ENCODE results near the gene LYSMD4.

Gene LYSMD4

DNA sequence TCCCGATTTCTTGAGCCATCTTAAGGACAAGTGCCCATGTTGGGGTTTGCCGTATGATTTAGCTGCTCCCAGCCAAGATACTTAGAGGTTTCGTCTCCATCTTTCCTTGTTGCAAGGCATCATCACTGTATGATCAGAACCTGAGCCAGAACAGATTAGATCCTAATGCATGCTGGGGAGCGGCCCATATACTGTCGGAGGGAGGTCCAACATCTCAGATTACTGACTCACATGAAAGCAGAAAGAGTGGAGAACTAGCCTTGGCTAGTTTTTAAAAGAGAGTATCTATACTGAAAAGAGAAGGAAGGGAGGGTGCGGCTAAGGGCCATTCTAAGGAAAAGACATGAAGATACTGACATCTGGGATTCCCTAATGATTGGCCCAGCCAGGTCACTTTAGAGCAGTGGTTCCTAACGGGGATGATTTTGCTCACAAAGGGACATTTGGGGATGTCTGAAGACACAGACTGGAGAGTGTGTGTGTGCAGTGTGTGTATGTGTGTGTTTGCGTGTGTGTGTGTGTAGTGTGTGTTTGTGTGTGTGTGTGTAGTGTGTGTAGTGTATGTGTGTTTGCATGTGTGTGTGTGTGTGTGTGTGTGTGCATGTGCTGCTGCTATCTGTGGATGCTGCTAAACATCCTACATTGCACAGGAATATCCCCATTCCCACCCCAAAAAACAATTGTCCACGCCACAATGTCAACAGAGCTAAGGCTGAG is 12.3 kb upstream of the LYSMD4 start:
- peaks cover 6% of the 10 kb centered on the region for H3K4me1 ChIP-seq (ENCODE audit: insufficient read depth, low read length, severe bottlenecking)
- no peak overlapping the region for H3K27ac ChIP-seq (ENCODE audit: low read depth, low read length, poor library complexity, severe bottlenecking)
- H3K4me3 ChIP-seq (ENCODE audit: low read depth, low read length, poor library complexity, severe bottlenecking) = no peak overlapping the region
- no peaks in the 10 kb centered on the region for H3F3A ChIP-seq (ENCODE audit: insufficient read depth, low read length)
- no peaks in the 10 kb centered on the region for H3K9me2 ChIP-seq (ENCODE audit: low read depth, low read length)
- no peaks in the 10 kb centered on the region for H4K20me1 ChIP-seq (ENCODE audit: insufficient read depth, low read length)
- H3K79me2 ChIP-seq (ENCODE audit: insufficient read depth, low read length) = no peaks in the 10 kb centered on the region
- H3K36me3 ChIP-seq (ENCODE audit: insufficient read depth, low read length) = no peaks in the 10 kb centered on the region
- no peak overlapping the region for H3K9ac ChIP-seq (ENCODE audit: low read length)
- no peaks in the 10 kb centered on the region for H3K9me3 ChIP-seq (ENCODE audit: low read length)
- no peaks in the 10 kb centered on the region for H3K27me3 ChIP-seq (ENCODE audit: insufficient read depth, low read length)
- TF ChIP-seq, protein P1, sequence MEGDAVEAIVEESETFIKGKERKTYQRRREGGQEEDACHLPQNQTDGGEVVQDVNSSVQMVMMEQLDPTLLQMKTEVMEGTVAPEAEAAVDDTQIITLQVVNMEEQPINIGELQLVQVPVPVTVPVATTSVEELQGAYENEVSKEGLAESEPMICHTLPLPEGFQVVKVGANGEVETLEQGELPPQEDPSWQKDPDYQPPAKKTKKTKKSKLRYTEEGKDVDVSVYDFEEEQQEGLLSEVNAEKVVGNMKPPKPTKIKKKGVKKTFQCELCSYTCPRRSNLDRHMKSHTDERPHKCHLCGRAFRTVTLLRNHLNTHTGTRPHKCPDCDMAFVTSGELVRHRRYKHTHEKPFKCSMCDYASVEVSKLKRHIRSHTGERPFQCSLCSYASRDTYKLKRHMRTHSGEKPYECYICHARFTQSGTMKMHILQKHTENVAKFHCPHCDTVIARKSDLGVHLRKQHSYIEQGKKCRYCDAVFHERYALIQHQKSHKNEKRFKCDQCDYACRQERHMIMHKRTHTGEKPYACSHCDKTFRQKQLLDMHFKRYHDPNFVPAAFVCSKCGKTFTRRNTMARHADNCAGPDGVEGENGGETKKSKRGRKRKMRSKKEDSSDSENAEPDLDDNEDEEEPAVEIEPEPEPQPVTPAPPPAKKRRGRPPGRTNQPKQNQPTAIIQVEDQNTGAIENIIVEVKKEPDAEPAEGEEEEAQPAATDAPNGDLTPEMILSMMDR (IDR thresholded peaks at IDR 0.05; ENCODE audit: low read length) = no peak
- no peak for TF ChIP-seq EZH2 (IDR thresholded peaks at IDR 0.05; ENCODE audit: borderline replicate concordance, low read length)
- no peak overlapping the region for H3K4me2 ChIP-seq (ENCODE audit: low read length)
- no peak overlapping the region for H2AFZ ChIP-seq (ENCODE audit: low read length)

DNA sequence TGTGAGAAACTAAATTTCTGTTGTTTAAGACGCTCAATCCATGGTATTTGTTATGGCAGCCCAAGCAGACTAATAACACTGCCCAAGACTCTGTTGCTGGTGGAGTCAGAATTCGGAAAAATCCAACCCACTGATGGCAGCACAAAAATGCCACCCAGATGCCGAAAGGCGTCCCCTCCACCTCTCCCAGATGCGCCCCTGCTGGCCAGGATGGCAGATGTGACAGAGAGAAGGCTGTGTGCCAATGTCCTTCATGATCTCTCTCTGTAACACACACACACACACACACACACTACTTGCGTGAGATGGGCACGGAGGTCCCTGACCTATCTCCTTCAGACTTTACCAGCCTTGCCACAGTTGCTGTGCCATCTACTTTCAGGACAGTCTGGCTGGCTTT is 10.9 kb upstream of the LYSMD4 start:
- H3K9ac ChIP-seq (ENCODE audit: low read length) = no peak overlapping the region
- no peaks in the 10 kb centered on the region for H3K36me3 ChIP-seq (ENCODE audit: insufficient read depth, low read length)
- no peaks in the 10 kb centered on the region for H4K20me1 ChIP-seq (ENCODE audit: insufficient read depth, low read length)
- H3K9me3 ChIP-seq (ENCODE audit: low read length) = no peaks in the 10 kb centered on the region
- no peaks in the 10 kb centered on the region for H3F3A ChIP-seq (ENCODE audit: insufficient read depth, low read length)
- H3K9me2 ChIP-seq (ENCODE audit: low read depth, low read length) = no peaks in the 10 kb centered on the region
- H3K4me1 ChIP-seq (ENCODE audit: insufficient read depth, low read length, severe bottlenecking) = peaks cover 6% of the 10 kb centered on the region
- H3K27ac ChIP-seq (ENCODE audit: low read depth, low read length, poor library complexity, severe bottlenecking) = no peak overlapping the region
- TF ChIP-seq EZH2 (IDR thresholded peaks at IDR 0.05; ENCODE audit: borderline replicate concordance, low read length) = no peak
- TF ChIP-seq, protein P1 (IDR thresholded peaks at IDR 0.05; ENCODE audit: low read length) = peak; percentile 68
- H3K79me2 ChIP-seq (ENCODE audit: insufficient read depth, low read length) = no peaks in the 10 kb centered on the region
- no peak overlapping the region for H2AFZ ChIP-seq (ENCODE audit: low read length)
- H3K4me2 ChIP-seq (ENCODE audit: low read length) = no peak overlapping the region
- H3K4me3 ChIP-seq (ENCODE audit: low read depth, low read length, poor library complexity, severe bottlenecking) = no peak overlapping the region
- H3K27me3 ChIP-seq (ENCODE audit: insufficient read depth, low read length) = no peaks in the 10 kb centered on the region

- no peak for TF ChIP-seq EZH2 (IDR thresholded peaks at IDR 0.05; ENCODE audit: borderline replicate concordance, low read length)
- TF ChIP-seq, protein P1 (IDR thresholded peaks at IDR 0.05; ENCODE audit: low read length) = no peak
- H3K4me3 ChIP-seq (ENCODE audit: low read depth, low read length, poor library complexity, severe bottlenecking) = no peak overlapping the region
- H3K4me1 ChIP-seq (ENCODE audit: insufficient read depth, low read length, severe bottlenecking) = peaks cover 6% of the 10 kb centered on the region
Observed at GRCh38 chr15:99741835-99742234, 8.6 kb upstream of the LYSMD4 start.

More at GRCh38 chr15:99741835-99742234, 8.6 kb upstream of the LYSMD4 start:
- Histone ChIP-seq H4K20me1 (ENCODE audit: insufficient read depth, low read length) (no peaks in the 10 kb centered on the region), H3K9ac (ENCODE audit: low read length) (no peak overlapping the region), H3K9me2 (ENCODE audit: low read depth, low read length) (no peaks in the 10 kb centered on the region), H3K9me3 (ENCODE audit: low read length) (no peaks in the 10 kb centered on the region), H3F3A (ENCODE audit: insufficient read depth, low read length) (no peaks in the 10 kb centered on the region), H3K4me2 (ENCODE audit: low read length) (no peak overlapping the region), H3K79me2 (ENCODE audit: insufficient read depth, low read length) (no peaks in the 10 kb centered on the region), H3K36me3 (ENCODE audit: insufficient read depth, low read length) (no peaks in the 10 kb centered on the region), H3K27me3 (ENCODE audit: insufficient read depth, low read length) (no peaks in the 10 kb centered on the region), H2AFZ (ENCODE audit: low read length) (no peak overlapping the region), H3K27ac (ENCODE audit: low read depth, low read length, poor library complexity, severe bottlenecking) (no peak overlapping the region)

Data from OCI-LY1 (cell line).